Fibroblast of lung (primary cell): Measurements from ENCODE around the gene KRTAP4-1. TPM values are rescaled to one million over a fixed set of nuclear protein-coding genes. Genes with fewer than 3 reads are reported as not detected.
"Not testable (repeated sequence)": the region's sequence is repeated elsewhere in the genome, so short reads cannot be mapped to it uniquely, and the experiment has no call there.

Source experiments
- DNase-seq, 2 donors: peaks; one replicate each; pipeline versions ENCODE4 v3.0.0 to v3.0.0-alpha.2; 2010; ENCODE audit warnings: low read depth in 2 of 2
- H2AFZ ChIP-seq: 2 replicates; pipeline ENCODE4 v1.5.1; 2012; ENCODE audit warnings: low read length, control low read depth, inconsistent platforms
- H3K27ac ChIP-seq: 2 replicates; pipeline ENCODE4 v1.5.1; 2011; ENCODE audit warnings: low read length, control low read depth; ENCODE audit not compliant: insufficient read depth
- H3K27me3 ChIP-seq: 2 replicates; pipeline ENCODE4 v1.5.1; 2011; ENCODE audit warnings: mild to moderate bottlenecking, low read length; ENCODE audit not compliant: control insufficient read depth, insufficient read depth
- H3K36me3 ChIP-seq: 2 replicates; pipeline ENCODE4 v1.5.1; 2011; ENCODE audit warnings: low read length; ENCODE audit not compliant: control insufficient read depth, insufficient read depth
- H3K4me1 ChIP-seq: 2 replicates; pipeline ENCODE4 v1.5.1; 2011; ENCODE audit warnings: low read length; ENCODE audit not compliant: control insufficient read depth, insufficient read depth; ENCODE audit errors: extremely low read depth
- H3K4me2 ChIP-seq: 2 replicates; pipeline ENCODE4 v1.5.1; 2011; ENCODE audit warnings: low read length, control low read depth; ENCODE audit not compliant: insufficient read depth; ENCODE audit errors: extremely low read depth
- H3K4me3 ChIP-seq, 4 experiments: fragments of 200-600 bp in 1 of 4; sonication (generic) in 1 of 4; replicated peaks in 1 of 4; 2 replicates each; pipeline ENCODE4 v1.5.1; 2011 to 2016; ENCODE audit warnings: low read length in 4 of 4, low read depth in 3 of 4, mild to moderate bottlenecking in 3 of 4, control low read depth in 2 of 4, inconsistent platforms in 1 of 4, mixed read lengths in 1 of 4; ENCODE audit not compliant: insufficient read depth in 1 of 4; ENCODE audit errors: control extremely low read depth in 1 of 4
- H3K79me2 ChIP-seq: 2 replicates; pipeline ENCODE4 v1.5.1; 2012; ENCODE audit warnings: mild to moderate bottlenecking, low read length, inconsistent platforms; ENCODE audit not compliant: control insufficient read depth, insufficient read depth
- H3K9ac ChIP-seq: 2 replicates; pipeline ENCODE4 v1.5.1; 2011; ENCODE audit warnings: mild to moderate bottlenecking, low read length, control low read depth; ENCODE audit not compliant: insufficient read depth
- H3K9me3 ChIP-seq: 2 replicates; pipeline ENCODE4 v1.5.1; 2012; ENCODE audit warnings: low read depth, low read length; ENCODE audit not compliant: control insufficient read depth, insufficient read depth
- H4K20me1 ChIP-seq: 2 replicates; pipeline ENCODE4 v1.5.1; 2011; ENCODE audit warnings: low read length; ENCODE audit not compliant: control insufficient read depth, insufficient read depth; ENCODE audit errors: extremely low read depth
- EZH2 ChIP-seq: IDR thresholded peaks from 2 replicates; pipeline ENCODE4 v1.5.1; 2012; ENCODE audit warnings: low read length, control low read depth, mild to moderate bottlenecking; ENCODE audit errors: missing control alignments
- polyA plus RNA-seq, 2 donors: library from polyadenylated mRNA; depleted of rRNA in 1 of 2; stranded (reverse) in 1 of 2; unstranded in 1 of 2; fragments of >200 nt; gene quantifications; 2 replicates each; pipeline ENCODE4 v1.2.1, GENCODE V29; 2011 to 2012; ENCODE audit warnings: missing spikeins in 1 of 2
- total RNA-seq: library from RNA; depleted of rRNA; stranded (reverse); fragments of >200 nt; gene quantifications from 2 replicates; pipeline ENCODE4 v1.2.1, GENCODE V29; 2014
- TF ChIP-seq, protein P1 (sequence below), 2 donors: IDR thresholded peaks in 1 of 2; conservative IDR thresholded peaks in 1 of 2; 1 replicate in 1 of 2; 2 replicates in 1 of 2; pipeline ENCODE4 v1.5.1; 2011 to 2012; ENCODE audit warnings: low read length in 2 of 2, control low read depth in 1 of 2, inconsistent platforms in 1 of 2, low read depth in 1 of 2, mild to moderate bottlenecking in 1 of 2

KRTAP4-1 gene
- total and polyA plus RNA-seq, 2 donors (not counting 1 experiment from before 2014, with no cell fraction given), result not detected

DNA sequence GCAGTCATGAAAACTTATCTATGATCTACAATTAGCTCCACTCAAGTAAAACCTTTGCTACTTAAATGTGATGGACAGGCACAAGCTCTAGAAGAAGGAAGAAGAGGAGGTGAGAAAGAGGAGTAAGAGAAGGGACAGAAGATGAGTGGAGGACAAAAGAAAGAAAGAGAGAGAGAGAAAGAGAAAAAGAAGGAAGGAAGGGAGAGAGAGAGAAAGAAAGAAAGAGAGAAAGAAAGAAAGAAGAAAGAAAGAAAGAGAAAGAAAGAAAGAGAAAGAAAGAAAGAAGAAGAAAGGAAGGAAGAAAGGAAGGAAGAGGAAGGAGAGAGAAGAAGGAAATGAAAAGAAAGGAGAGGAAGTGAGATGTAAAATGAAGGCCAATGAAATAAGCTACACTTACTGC, 45.4 kb upstream of the KRTAP4-1 start:
- H3K4me2 ChIP-seq, result no peak overlapping the region
- no peak overlapping the region for H3K27ac ChIP-seq
- H3K4me3 ChIP-seq, result no peak overlapping the region
- H3K9ac ChIP-seq, result no peak overlapping the region
- no peaks in the 10 kb centered on the region for H3K79me2 ChIP-seq
- H3K27me3 ChIP-seq, result no peaks in the 10 kb centered on the region
- H4K20me1 ChIP-seq, result no peaks in the 10 kb centered on the region
- no peaks in the 10 kb centered on the region for H3K36me3 ChIP-seq
- TF ChIP-seq, protein P1, sequence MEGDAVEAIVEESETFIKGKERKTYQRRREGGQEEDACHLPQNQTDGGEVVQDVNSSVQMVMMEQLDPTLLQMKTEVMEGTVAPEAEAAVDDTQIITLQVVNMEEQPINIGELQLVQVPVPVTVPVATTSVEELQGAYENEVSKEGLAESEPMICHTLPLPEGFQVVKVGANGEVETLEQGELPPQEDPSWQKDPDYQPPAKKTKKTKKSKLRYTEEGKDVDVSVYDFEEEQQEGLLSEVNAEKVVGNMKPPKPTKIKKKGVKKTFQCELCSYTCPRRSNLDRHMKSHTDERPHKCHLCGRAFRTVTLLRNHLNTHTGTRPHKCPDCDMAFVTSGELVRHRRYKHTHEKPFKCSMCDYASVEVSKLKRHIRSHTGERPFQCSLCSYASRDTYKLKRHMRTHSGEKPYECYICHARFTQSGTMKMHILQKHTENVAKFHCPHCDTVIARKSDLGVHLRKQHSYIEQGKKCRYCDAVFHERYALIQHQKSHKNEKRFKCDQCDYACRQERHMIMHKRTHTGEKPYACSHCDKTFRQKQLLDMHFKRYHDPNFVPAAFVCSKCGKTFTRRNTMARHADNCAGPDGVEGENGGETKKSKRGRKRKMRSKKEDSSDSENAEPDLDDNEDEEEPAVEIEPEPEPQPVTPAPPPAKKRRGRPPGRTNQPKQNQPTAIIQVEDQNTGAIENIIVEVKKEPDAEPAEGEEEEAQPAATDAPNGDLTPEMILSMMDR (conservative IDR thresholded peaks at IDR 0.05 in 1 of 2, IDR thresholded peaks at IDR 0.05 in 1 of 2; ENCODE audit: low read depth in 1 of 2, low read length in 2 of 2), result no peak
- TF ChIP-seq EZH2, result no peak
- no peaks in the 10 kb centered on the region for H3K9me3 ChIP-seq
- DNase-seq, result no peak
- no peak overlapping the region for H2AFZ ChIP-seq
- H3K4me1 ChIP-seq, result no peaks in the 10 kb centered on the region

DNA sequence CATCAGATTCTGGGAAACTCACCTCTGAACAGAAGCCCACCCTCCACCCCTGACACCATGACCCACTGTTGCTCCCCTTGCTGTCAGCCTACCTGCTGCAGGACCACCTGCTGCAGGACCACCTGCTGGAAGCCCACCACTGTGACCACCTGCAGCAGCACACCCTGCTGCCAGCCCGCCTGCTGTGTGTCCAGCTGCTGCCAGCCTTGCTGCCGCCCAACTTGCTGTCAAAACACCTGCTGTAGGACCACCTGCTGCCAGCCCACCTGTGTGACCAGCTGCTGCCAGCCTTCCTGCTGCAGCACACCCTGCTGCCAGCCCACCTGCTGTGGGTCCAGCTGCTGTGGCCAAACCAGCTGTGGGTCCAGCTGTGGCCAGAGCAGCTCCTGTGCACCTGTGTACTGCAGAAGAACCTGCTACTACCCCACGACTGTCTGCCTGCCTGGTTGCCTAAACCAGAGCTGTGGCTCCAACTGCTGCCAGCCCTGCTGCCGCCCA, 41.9 kb upstream of the KRTAP4-1 start, which contains the start of gene KRTAP9-2:
TSS of gene KRTAP9-2 (plus strand) at position 51 of the 498 bp plus-strand sequence. CDS start at position 58, 7 bp downstream.
- H3K79me2 ChIP-seq, H3K4me1 ChIP-seq, H3K27ac ChIP-seq, H3K9me3 ChIP-seq, H3K4me3 ChIP-seq, H3K4me2 ChIP-seq, DNase-seq, H4K20me1 ChIP-seq, H3K36me3 ChIP-seq, H3K27me3 ChIP-seq, H2AFZ ChIP-seq, H3K9ac ChIP-seq: not testable (repeated sequence)

DNA sequence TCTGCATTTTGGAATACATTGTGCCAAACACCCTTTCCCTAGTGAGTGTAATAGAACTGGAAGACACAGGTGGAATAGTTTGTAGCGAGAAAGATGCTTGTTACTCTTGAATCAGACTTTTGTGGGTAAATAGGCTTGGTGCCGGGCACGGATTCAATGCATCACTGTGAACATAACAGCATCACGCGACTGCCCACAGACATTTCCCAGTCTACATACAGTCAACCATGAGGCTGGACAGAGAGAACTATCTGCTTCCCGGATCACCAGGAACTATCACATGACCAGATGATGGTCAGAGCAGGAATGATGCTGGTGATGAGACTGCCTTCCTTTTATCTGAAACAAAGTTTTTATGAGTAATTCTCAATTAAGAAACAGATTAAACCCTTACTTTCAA, 41.3 kb upstream of the KRTAP4-1 start:
- no peak overlapping the region for H3K27ac ChIP-seq
- no peak for DNase-seq
- H4K20me1 ChIP-seq, result no peaks in the 10 kb centered on the region

More for the DNA sequence above, 41.3 kb upstream of the KRTAP4-1 start:
- Histone ChIP-seq H3K4me3 (no peak overlapping the region), H2AFZ (no peak overlapping the region), H3K27me3 (no peaks in the 10 kb centered on the region), H3K9ac (no peak overlapping the region), H3K36me3 (no peaks in the 10 kb centered on the region), H3K4me2 (no peak overlapping the region), H3K9me3 (no peaks in the 10 kb centered on the region), H3K79me2 (no peaks in the 10 kb centered on the region), H3K4me1 (no peaks in the 10 kb centered on the region)
- TF ChIP-seq, protein P1 (conservative IDR thresholded peaks at IDR 0.05 in 1 of 2, IDR thresholded peaks at IDR 0.05 in 1 of 2; ENCODE audit: low read depth in 1 of 2, low read length in 2 of 2), result no peak
- TF ChIP-seq EZH2, result no peak
